CD4-positive, CD25-positive, alpha-beta regulatory T cell (primary cell): ENCODE results near the gene MON2. TPM values are rescaled to one million over a fixed set of nuclear protein-coding genes. Genes with fewer than 3 reads are reported as not detected.

Experiments
- ATAC-seq, 2 donors: fragments of 150-1000 bp; cut with Tn5 transposase; one replicate each; pipeline ENCODE4 v1.10.0; 2021; ENCODE audit warnings: low read depth in 2 of 2, moderate number of reproducible peaks in 2 of 2, moderate library complexity in 1 of 2
- DNase-seq, 3 donors: peaks; one replicate each; pipeline versions ENCODE4 v3.0.0 to v3.0.0-alpha.2; 2012 to 2022; ENCODE audit warnings: mixed read lengths in 1 of 3
- H3K27ac ChIP-seq: one replicate; pipeline ENCODE4 v1.7.0; 2013; ENCODE audit warnings: mild to moderate bottlenecking, low read length; ENCODE audit not compliant: insufficient read depth, poor library complexity, severe bottlenecking
- H3K27me3 ChIP-seq: one replicate; pipeline ENCODE4 v1.7.0; 2013; ENCODE audit warnings: low read length; ENCODE audit not compliant: control insufficient read depth, insufficient read depth
- H3K36me3 ChIP-seq: one replicate; pipeline ENCODE4 v1.7.0; 2013; ENCODE audit warnings: mild to moderate bottlenecking, low read length, moderate library complexity; ENCODE audit not compliant: control insufficient read depth, insufficient read depth
- H3K4me1 ChIP-seq: 2 replicates; pipeline ENCODE4 v1.7.0; 2013; ENCODE audit warnings: mild to moderate bottlenecking, low read length; ENCODE audit not compliant: insufficient read depth, control insufficient read depth, poor library complexity, severe bottlenecking
- H3K4me3 ChIP-seq: one replicate; pipeline ENCODE4 v1.7.0; 2013; ENCODE audit warnings: low read depth, mild to moderate bottlenecking, low read length, moderate library complexity
- H3K9me3 ChIP-seq, 2 experiments: 1 replicate in 1 of 2; 2 replicates in 1 of 2; pipeline ENCODE4 v1.7.0; 2013; ENCODE audit warnings: low read length in 2 of 2, mild to moderate bottlenecking in 1 of 2, moderate library complexity in 1 of 2; ENCODE audit not compliant: control insufficient read depth in 2 of 2
- H3K27ac Mint-ChIP-seq, 3 donors: one replicate each; pipeline ENCODE4 v1.8.0; 2020 to 2022; ENCODE audit warnings: mild to moderate bottlenecking in 3 of 3, mixed read lengths in 3 of 3, moderate library complexity in 2 of 3
- H3K27me3 Mint-ChIP-seq: one replicate; pipeline ENCODE4 v1.8.0; 2022; ENCODE audit warnings: mild to moderate bottlenecking, mixed read lengths
- H3K36me3 Mint-ChIP-seq: one replicate; pipeline ENCODE4 v1.8.0; 2020; ENCODE audit warnings: mixed read lengths
- H3K4me1 Mint-ChIP-seq, 4 donors: one replicate each; pipeline ENCODE4 v1.8.0; 2020 to 2022; ENCODE audit warnings: mixed read lengths in 4 of 4, mild to moderate bottlenecking in 1 of 4
- H3K4me3 Mint-ChIP-seq, 4 donors: one replicate each; pipeline ENCODE4 v1.8.0; 2020 to 2022; ENCODE audit warnings: mild to moderate bottlenecking in 4 of 4, mixed read lengths in 4 of 4, moderate library complexity in 3 of 4
- H3K9me3 Mint-ChIP-seq, 7 donors: one replicate each; pipeline ENCODE4 v1.8.0; 2020 to 2022; ENCODE audit warnings: mixed read lengths in 7 of 7, mild to moderate bottlenecking in 3 of 7, moderate library complexity in 2 of 7
- polyA plus RNA-seq, 4 donors: library from polyadenylated mRNA; unstranded; fragments of 300-500 nt; fragmentation: Illumina TruSeq; gene quantifications; one replicate each; pipeline ENCODE4 v1.2.3, GENCODE V29; 2021
- total RNA-seq: library from RNA; stranded (reverse); gene quantifications from one replicate; pipeline ENCODE4 v1.2.3, GENCODE V29; 2022

The MON2 gene, protein sequence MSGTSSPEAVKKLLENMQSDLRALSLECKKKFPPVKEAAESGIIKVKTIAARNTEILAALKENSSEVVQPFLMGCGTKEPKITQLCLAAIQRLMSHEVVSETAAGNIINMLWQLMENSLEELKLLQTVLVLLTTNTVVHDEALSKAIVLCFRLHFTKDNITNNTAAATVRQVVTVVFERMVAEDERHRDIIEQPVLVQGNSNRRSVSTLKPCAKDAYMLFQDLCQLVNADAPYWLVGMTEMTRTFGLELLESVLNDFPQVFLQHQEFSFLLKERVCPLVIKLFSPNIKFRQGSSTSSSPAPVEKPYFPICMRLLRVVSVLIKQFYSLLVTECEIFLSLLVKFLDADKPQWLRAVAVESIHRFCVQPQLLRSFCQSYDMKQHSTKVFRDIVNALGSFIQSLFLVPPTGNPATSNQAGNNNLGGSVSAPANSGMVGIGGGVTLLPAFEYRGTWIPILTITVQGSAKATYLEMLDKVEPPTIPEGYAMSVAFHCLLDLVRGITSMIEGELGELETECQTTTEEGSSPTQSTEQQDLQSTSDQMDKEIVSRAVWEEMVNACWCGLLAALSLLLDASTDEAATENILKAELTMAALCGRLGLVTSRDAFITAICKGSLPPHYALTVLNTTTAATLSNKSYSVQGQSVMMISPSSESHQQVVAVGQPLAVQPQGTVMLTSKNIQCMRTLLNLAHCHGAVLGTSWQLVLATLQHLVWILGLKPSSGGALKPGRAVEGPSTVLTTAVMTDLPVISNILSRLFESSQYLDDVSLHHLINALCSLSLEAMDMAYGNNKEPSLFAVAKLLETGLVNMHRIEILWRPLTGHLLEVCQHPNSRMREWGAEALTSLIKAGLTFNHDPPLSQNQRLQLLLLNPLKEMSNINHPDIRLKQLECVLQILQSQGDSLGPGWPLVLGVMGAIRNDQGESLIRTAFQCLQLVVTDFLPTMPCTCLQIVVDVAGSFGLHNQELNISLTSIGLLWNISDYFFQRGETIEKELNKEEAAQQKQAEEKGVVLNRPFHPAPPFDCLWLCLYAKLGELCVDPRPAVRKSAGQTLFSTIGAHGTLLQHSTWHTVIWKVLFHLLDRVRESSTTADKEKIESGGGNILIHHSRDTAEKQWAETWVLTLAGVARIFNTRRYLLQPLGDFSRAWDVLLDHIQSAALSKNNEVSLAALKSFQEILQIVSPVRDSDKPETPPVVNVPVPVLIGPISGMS (N-terminal part only)
- total RNA-seq (70.1 TPM), polyA plus RNA-seq (10 to 100 TPM; 14.4 to 17.4 (median 15.6) TPM)

DNA sequence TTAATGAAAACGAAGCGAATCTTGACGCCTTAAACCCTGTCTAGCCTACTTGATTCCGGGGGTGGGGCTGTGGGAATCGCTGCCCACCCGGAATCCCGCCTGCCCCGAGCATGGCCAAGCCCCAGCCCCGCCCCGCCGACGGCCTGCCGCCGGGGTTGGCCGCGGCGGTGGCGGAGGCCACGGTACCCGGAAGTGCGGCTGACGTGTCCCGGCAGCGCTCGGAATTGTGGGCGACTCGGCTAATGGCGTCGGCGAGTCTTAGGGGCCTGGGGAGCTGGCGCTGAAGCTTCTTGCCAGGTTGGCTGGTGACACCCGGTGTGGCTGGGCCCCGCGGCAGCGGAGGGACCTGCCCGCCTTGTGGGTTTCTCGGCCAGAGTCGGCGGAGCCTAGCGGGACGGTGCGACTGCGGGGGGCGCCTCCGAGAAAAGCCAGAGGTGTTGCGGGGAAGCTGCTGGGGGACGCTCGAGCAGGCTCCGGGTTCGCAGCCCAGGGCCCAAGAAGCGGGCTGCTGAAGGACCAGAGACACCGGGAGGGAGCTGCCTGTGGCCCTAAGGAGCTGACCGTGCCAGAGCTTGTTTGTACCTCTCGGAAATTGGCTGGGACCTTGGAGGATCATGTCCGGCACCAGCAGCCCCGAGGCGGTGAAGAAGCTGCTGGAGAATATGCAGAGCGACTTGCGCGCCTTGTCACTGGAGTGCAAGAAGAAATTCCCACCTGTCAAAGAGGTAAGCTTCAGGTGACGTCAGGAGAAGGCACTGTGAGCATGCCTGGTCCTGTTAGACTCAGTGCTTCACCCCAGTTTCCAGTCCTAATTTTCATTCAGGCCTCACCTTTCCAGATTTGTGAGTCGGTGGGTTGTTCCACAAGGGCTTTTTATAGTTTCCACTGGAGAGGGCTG lies at the start of gene MON2:
Gene MON2 (plus strand): TSS at position 233 of the 898 bp plus-strand sequence. CDS start 382 bp downstream, at position 615.
- Histone ChIP-seq H3K36me3 (peaks cover 2% of the 10 kb centered on the region), H3K4me3 (peak within 1 kb of the TSS; percentile 96), H3K27me3 (no peaks in the 10 kb centered on the region), H3K27ac (peak within 1 kb of the TSS; percentile 92), H3K9me3 (peaks cover 7 to 8% of the 10 kb centered on the region in 2 experiments), H3K4me1 (peaks cover 19% of the 10 kb centered on the region)
- H3K27me3 Mint-ChIP-seq = no peaks in the 10 kb centered on the region
- H3K9me3 Mint-ChIP-seq = peaks cover 0 to 15% (median 3%) of the 10 kb centered on the region in 7 donors
- H3K36me3 Mint-ChIP-seq = no peaks in the 10 kb centered on the region
- DNase-seq (peak; percentile 86 to 89 (median 88)), ATAC-seq (peak; percentile 97 to 98)
- peak within 1 kb of the TSS; percentile 88 to 97 (median 90) for H3K4me3 Mint-ChIP-seq
- H3K27ac Mint-ChIP-seq = peak within 1 kb of the TSS; percentile 90 to 92 (median 90)
- H3K4me1 Mint-ChIP-seq = peaks cover 10 to 36% (median 23%) of the 10 kb centered on the region in 4 donors

- Mint-ChIP-seq H3K27me3 (peaks cover 18% of the 10 kb centered on the region), H3K9me3 (peaks cover 3 to 50% (median 16%) of the 10 kb centered on the region in 7 donors), H3K4me1 (no peaks in the 10 kb centered on the region)
These were observed 40.5 kb upstream of the MON2 start for GRCh38 chr12:62426089-62426488.

DNA sequence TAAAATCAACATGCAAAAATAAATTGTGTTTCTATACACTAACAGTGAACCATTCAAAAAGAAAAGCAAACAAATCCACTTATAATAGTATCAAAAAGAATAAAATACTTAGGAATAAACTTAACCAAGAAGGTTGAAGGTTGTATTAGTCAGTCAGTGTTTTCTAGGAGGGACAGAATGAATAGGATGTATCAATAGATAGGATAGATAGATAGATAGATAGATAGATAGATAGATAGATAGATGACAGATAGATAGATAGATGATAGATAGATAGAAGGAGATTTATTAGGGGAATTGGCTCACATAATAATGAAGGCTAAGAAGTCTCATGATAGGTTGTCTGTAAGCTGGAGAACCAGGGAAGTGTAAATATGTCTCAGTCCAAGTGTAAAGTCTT lies 37.2 kb upstream of the MON2 start:
- H3K27me3 ChIP-seq = peaks cover 13% of the 10 kb centered on the region
- no peaks in the 10 kb centered on the region for H3K36me3 ChIP-seq
- no peak overlapping the region for H3K4me3 Mint-ChIP-seq
- H3K27me3 Mint-ChIP-seq = peaks cover 35% of the 10 kb centered on the region
- no peak overlapping the region for H3K27ac Mint-ChIP-seq
- DNase-seq (no peak), ATAC-seq (no peak)
- peaks cover 2% of the 10 kb centered on the region for H3K4me1 ChIP-seq
- H3K4me1 Mint-ChIP-seq = peaks cover 0 to 2% (median 0%) of the 10 kb centered on the region in 4 donors
- H3K9me3 Mint-ChIP-seq = peaks cover 0 to 23% (median 9%) of the 10 kb centered on the region in 7 donors
- H3K27ac ChIP-seq = no peak overlapping the region
- peaks cover 15 to 24% of the 10 kb centered on the region in 2 experiments for H3K9me3 ChIP-seq
- H3K36me3 Mint-ChIP-seq = no peaks in the 10 kb centered on the region
- no peak overlapping the region for H3K4me3 ChIP-seq

More at GRCh38 chr12:62426089-62426488, 40.5 kb upstream of the MON2 start:
- Histone ChIP-seq H3K27ac (no peak overlapping the region), H3K4me1 (no peaks in the 10 kb centered on the region), H3K36me3 (no peaks in the 10 kb centered on the region), H3K27me3 (peaks cover 7% of the 10 kb centered on the region), H3K4me3 (no peak overlapping the region), H3K9me3 (peaks cover 22 to 33% of the 10 kb centered on the region in 2 experiments)
- Mint-ChIP-seq H3K27ac (peak overlapping the region in 1 of 3 donors; percentile 6), H3K36me3 (peaks cover 9% of the 10 kb centered on the region), H3K4me3 (no peak overlapping the region)
- ATAC-seq (no peak), DNase-seq (no peak)

DNA sequence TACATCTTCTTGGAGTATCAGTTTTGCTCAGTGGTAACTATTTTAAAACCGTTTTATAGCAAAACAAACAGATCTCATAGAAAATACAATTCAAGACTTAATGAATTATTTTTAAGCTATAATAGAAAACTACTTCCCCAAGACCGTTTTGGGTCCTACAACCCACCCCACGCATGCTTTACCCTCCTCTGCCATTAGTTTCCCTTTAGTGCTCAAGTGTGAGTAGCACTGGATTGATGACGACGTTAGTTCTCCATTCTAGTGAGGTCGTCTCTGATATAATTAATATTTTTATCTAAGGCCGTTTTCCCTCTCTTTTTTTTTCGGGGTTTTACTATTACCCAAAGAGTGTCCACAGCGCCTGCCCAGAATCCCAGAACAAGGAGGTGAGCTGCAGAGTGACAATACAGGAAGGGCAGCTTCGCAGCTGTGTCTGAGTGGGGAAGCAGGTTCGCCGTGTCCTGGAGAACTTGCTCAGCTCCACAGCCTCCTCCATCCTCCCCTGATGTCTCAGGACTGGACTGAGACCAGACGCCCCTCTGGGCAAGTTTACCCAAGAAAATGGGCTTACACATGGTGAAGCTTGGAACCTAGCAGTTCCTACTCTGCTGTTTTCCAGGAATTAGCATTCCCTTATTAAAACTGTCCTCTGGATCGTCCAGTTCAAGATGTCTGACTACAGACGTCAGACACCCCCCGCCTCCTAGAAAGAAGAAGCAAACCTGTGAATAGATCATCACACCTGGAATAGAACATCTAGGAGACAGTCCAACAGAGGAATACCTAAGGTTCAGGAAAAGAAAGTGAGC lies 31.9 kb upstream of the MON2 start:
- Histone ChIP-seq H3K4me3 (peak overlapping the region; percentile 87), H3K4me1 (peaks cover 20% of the 10 kb centered on the region), H3K9me3 (no peaks in the 10 kb centered on the region), H3K27me3 (peaks cover 10% of the 10 kb centered on the region), H3K27ac (no peak overlapping the region), H3K36me3 (no peaks in the 10 kb centered on the region)
- Mint-ChIP-seq H3K36me3 (no peaks in the 10 kb centered on the region), H3K9me3 (peaks cover 0 to 2% (median 0%) of the 10 kb centered on the region in 7 donors), H3K27me3 (peaks cover 50% of the 10 kb centered on the region), H3K27ac (no peak overlapping the region), H3K4me3 (peak overlapping the region; percentile 76 to 88 (median 87)), H3K4me1 (peaks cover 6 to 22% (median 8%) of the 10 kb centered on the region in 4 donors)
- DNase-seq = no peak
- ATAC-seq = peak in 1 of 2 donors; percentile 20

DNA sequence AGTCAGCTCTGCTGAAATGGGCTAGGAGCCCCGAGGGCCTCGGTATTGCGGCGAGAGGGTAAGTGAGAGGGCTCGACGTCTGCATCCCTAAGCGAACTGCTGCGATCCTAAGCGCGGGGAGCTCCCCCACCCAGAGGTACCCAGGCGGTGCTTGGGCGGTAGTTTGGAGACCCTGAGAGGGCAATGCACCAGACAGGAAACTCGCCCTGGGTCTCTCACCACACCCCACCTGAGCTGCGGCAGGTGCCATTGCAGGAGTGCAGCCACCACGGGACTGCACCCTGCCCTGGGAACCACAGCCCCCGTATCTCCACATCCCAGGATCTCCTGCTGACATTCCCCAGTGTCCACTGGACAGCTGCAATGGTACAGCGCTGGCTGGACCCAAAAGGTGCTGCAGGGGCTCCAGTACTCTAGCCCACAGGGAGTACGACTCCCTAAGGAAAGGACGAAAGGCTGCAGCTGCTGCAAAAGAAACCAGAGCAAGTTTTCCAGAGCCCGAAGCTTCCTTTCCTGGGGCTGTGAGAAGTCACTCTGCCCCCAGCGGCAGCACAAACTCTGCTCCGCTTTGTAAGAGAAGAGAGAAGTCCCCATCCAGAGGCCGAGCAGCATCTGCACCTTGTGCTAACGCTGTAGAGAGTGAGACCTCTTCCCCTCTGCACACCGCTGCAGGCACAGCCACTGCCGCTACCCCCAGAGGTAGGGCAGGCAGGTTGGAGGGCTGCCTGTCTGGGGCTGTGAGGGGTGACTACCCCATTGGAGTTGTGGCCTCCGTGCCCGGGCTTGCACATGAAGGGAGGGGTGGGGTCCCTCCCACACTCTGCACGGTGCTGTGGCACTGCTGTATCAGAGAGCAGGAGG lies 31.1 kb upstream of the MON2 start:
- H3K4me3 Mint-ChIP-seq = peak overlapping the region; percentile 76 to 88 (median 87)
- H3K27ac ChIP-seq = no peak overlapping the region
- peaks cover 6 to 22% (median 8%) of the 10 kb centered on the region in 4 donors for H3K4me1 Mint-ChIP-seq
- peak overlapping the region; percentile 87 for H3K4me3 ChIP-seq
- peaks cover 47% of the 10 kb centered on the region for H3K27me3 Mint-ChIP-seq
- DNase-seq (peak; percentile 3 to 56 (median 25)), ATAC-seq (peak; percentile 70 to 74)
- peaks cover 10% of the 10 kb centered on the region for H3K27me3 ChIP-seq
- H3K4me1 ChIP-seq = peaks cover 20% of the 10 kb centered on the region
- H3K27ac Mint-ChIP-seq = peak overlapping the region in 1 of 3 donors; percentile 47
- no peaks in the 10 kb centered on the region for H3K36me3 ChIP-seq
- H3K36me3 Mint-ChIP-seq = no peaks in the 10 kb centered on the region
- peaks cover 0 to 2% (median 0%) of the 10 kb centered on the region in 7 donors for H3K9me3 Mint-ChIP-seq
- H3K9me3 ChIP-seq = no peaks in the 10 kb centered on the region

DNA sequence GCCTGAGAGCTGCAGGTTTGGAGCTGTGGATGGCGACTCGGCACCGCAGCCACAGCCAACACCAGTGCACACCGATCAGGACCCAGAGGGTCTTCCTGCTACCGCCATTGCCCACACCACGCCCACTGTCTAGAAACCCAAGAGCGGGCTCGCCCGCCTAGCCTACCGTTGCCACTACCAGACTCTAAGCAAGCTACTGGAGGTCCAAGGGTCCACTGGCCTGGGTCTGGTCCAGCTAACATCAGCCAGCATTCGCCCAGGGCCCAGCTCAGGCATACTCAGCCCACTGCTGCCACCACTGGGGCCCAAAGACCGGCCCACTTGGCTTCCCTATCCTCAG lies 30.5 kb upstream of the MON2 start:
- Histone ChIP-seq H3K27ac (no peak overlapping the region), H3K36me3 (no peaks in the 10 kb centered on the region), H3K4me1 (peaks cover 20% of the 10 kb centered on the region), H3K27me3 (peaks cover 8% of the 10 kb centered on the region), H3K9me3 (no peaks in the 10 kb centered on the region), H3K4me3 (no peak overlapping the region)
- Mint-ChIP-seq H3K27ac (peak overlapping the region in 1 of 3 donors; percentile 47), H3K4me3 (peak overlapping the region in 3 of 4 donors; percentile 24 to 87 (median 87)), H3K36me3 (no peaks in the 10 kb centered on the region), H3K27me3 (peaks cover 51% of the 10 kb centered on the region), H3K4me1 (peaks cover 6 to 22% (median 8%) of the 10 kb centered on the region in 4 donors), H3K9me3 (peaks cover 0 to 4% (median 0%) of the 10 kb centered on the region in 7 donors)
- DNase-seq (no peak), ATAC-seq (no peak)
